Neural crest cell (in vitro differentiated cells): Measurements from ENCODE around the gene SYNPO. TPM values are rescaled to one million over a fixed set of nuclear protein-coding genes. Genes with fewer than 3 reads are reported as not detected.

Source experiments
- DNase-seq: peaks from one replicate; pipeline ENCODE4 v3.0.0; 2021; ENCODE audit warnings: low read depth, mixed read lengths, low spot score
- H3K27ac Mint-ChIP-seq: one replicate; pipeline ENCODE4 v1.8.0; 2021; ENCODE audit warnings: mild to moderate bottlenecking, mixed read lengths; ENCODE audit not compliant: unreplicated experiment
- H3K27me3 Mint-ChIP-seq: 2 replicates; pipeline ENCODE4 v1.8.0; 2021; ENCODE audit warnings: low read depth, mild to moderate bottlenecking, mixed read lengths
- H3K36me3 Mint-ChIP-seq: 2 replicates; pipeline ENCODE4 v1.8.0; 2021; ENCODE audit warnings: low read depth, mild to moderate bottlenecking, mixed read lengths
- H3K4me1 Mint-ChIP-seq: 2 replicates; pipeline ENCODE4 v1.8.0; 2021; ENCODE audit warnings: mixed read lengths
- H3K4me3 Mint-ChIP-seq: one replicate; pipeline ENCODE4 v1.8.0; 2021; ENCODE audit warnings: mild to moderate bottlenecking, mixed read lengths
- H3K9me3 Mint-ChIP-seq: 2 replicates; pipeline ENCODE4 v1.8.0; 2021; ENCODE audit warnings: mixed read lengths
- CTCF ChIP-seq: fragments of 200-600 bp; sonication (generic); conservative IDR thresholded peaks from 2 replicates; pipeline ENCODE4 v1.5.0; 2021; ENCODE audit warnings: antibody characterized with exemption, mild to moderate bottlenecking
- total RNA-seq: library from RNA; stranded (reverse); gene quantifications from 2 replicates; pipeline ENCODE4 v1.2.1, GENCODE V29; 2021

Gene SYNPO
- total RNA-seq, 1 donor from 2014 or later: 1.5 TPM

GRCh38 chr5:150649108-150650020 is 8.9 kb downstream of the SYNPO start:
- TF ChIP-seq CTCF: no peak
- Mint-ChIP-seq H3K4me3 (no peak overlapping the region), H3K9me3 (no peaks in the 10 kb centered on the region), H3K27ac (no peak overlapping the region), H3K36me3 (no peaks in the 10 kb centered on the region), H3K4me1 (peaks cover 21% of the 10 kb centered on the region), H3K27me3 (no peaks in the 10 kb centered on the region)
- DNase-seq: no peak

GRCh38 chr5:150650021-150651006 is 9.9 kb downstream of the SYNPO start:
- no peaks in the 10 kb centered on the region for H3K36me3 Mint-ChIP-seq
- peak overlapping the region; percentile 67 for H3K27ac Mint-ChIP-seq
- no peaks in the 10 kb centered on the region for H3K27me3 Mint-ChIP-seq
- no peaks in the 10 kb centered on the region for H3K9me3 Mint-ChIP-seq
- H3K4me1 Mint-ChIP-seq: peaks cover 21% of the 10 kb centered on the region
- no peak for DNase-seq
- TF ChIP-seq CTCF: no peak
- no peak overlapping the region for H3K4me3 Mint-ChIP-seq

GRCh38 chr5:150651382-150651781 is 10.9 kb downstream of the SYNPO start:
- no peak overlapping the region for H3K27ac Mint-ChIP-seq
- TF ChIP-seq CTCF: no peak
- H3K27me3 Mint-ChIP-seq: no peaks in the 10 kb centered on the region
- H3K36me3 Mint-ChIP-seq: no peaks in the 10 kb centered on the region
- DNase-seq: no peak
- H3K4me1 Mint-ChIP-seq: peaks cover 21% of the 10 kb centered on the region
- H3K9me3 Mint-ChIP-seq: no peaks in the 10 kb centered on the region
- peak overlapping the region; percentile 3 for H3K4me3 Mint-ChIP-seq

GRCh38 chr5:150651924-150652671 is 11.6 kb downstream of the SYNPO start:
- Mint-ChIP-seq H3K27me3 (no peaks in the 10 kb centered on the region), H3K9me3 (no peaks in the 10 kb centered on the region)

More at GRCh38 chr5:150651924-150652671, 11.6 kb downstream of the SYNPO start:
- no peaks in the 10 kb centered on the region for H3K36me3 Mint-ChIP-seq
- H3K27ac Mint-ChIP-seq: peak overlapping the region; percentile 14
- DNase-seq: no peak
- peaks cover 21% of the 10 kb centered on the region for H3K4me1 Mint-ChIP-seq
- no peak overlapping the region for H3K4me3 Mint-ChIP-seq
- no peak for TF ChIP-seq CTCF
